ENCODE measurements around the gene ZNF407. TPM values are rescaled to one million over a fixed set of nuclear protein-coding genes. Genes with fewer than 3 reads are reported as not detected.

Gene ZNF407
- total and polyA plus RNA-seq, 2 experiments from 2014 or later: 2.1 to 10.4 TPM

GRCh38 chr18:74562775-74563174, 34.9 kb upstream of the ZNF407 start:
- no peaks in the 10 kb centered on the region for H3K9me2 ChIP-seq (ENCODE audit: insufficient read depth)
- no peak overlapping the region for H2AFZ ChIP-seq
- H3K4me1 ChIP-seq (ENCODE audit: insufficient read depth): no peaks in the 10 kb centered on the region
- peaks cover 22% of the 10 kb centered on the region for H3K36me3 Mint-ChIP-seq (ENCODE audit: low read depth)
- H3K4me3 ChIP-seq: no peak overlapping the region
- no peaks in the 10 kb centered on the region for H3K36me3 ChIP-seq (ENCODE audit: insufficient read depth)
- no peaks in the 10 kb centered on the region for H3K27me3 ChIP-seq (ENCODE audit: insufficient read depth)
- H4K20me1 ChIP-seq (replicated peaks; ENCODE audit: insufficient read depth): no peaks in the 10 kb centered on the region
- no peak for ATAC-seq
- no peak overlapping the region for H3K27ac Mint-ChIP-seq
- H3K9me3 Mint-ChIP-seq: peaks cover 37% of the 10 kb centered on the region
- TF ChIP-seq ZNF462 (CRISPR knock-in tag; IDR thresholded peaks at IDR 0.05) (no peak), EZH2phosphoT487 (IDR thresholded peaks at IDR 0.05; ENCODE audit: unreplicated experiment) (no peak), STAT1 (IDR thresholded peaks at IDR 0.05; ENCODE audit: unreplicated experiment) (no peak), CREB1 (CRISPR knock-in tag; IDR thresholded peaks at IDR 0.05; ENCODE audit: low read depth) (no peak), JUNB (IDR thresholded peaks at IDR 0.05; ENCODE audit: unreplicated experiment) (no peak), CTCF (conservative IDR thresholded peaks at IDR 0.05; ENCODE audit: low read depth in 2 of 2) (no peak), NANOG (IDR thresholded peaks at IDR 0.05; ENCODE audit: borderline replicate concordance) (no peak), REST (IDR thresholded peaks at IDR 0.05; ENCODE audit: unreplicated experiment) (no peak), ETS1 (IDR thresholded peaks at IDR 0.05) (no peak), ZNF114 (CRISPR knock-in tag; IDR thresholded peaks at IDR 0.05) (no peak), ZNF331 (CRISPR knock-in tag; IDR thresholded peaks at IDR 0.05; ENCODE audit: low read depth) (no peak), EZH2 (IDR thresholded peaks at IDR 0.05; ENCODE audit: low read depth, unreplicated experiment) (no peak)
- no peaks in the 10 kb centered on the region for H3K4me1 Mint-ChIP-seq
- H3K27ac ChIP-seq (ENCODE audit: low read depth): no peak overlapping the region
- no peak for DNase-seq (ENCODE audit: low spot score)
- peaks cover 4% of the 10 kb centered on the region for H3K27me3 Mint-ChIP-seq (ENCODE audit: insufficient read depth, low read depth, poor library complexity)
- H3K79me2 ChIP-seq (replicated peaks; ENCODE audit: insufficient read depth): no peaks in the 10 kb centered on the region
- no peaks in the 10 kb centered on the region for H3F3A ChIP-seq (replicated peaks; ENCODE audit: low read depth)
- H3K4me2 ChIP-seq: no peak overlapping the region
- no peak overlapping the region for H3K4me3 Mint-ChIP-seq
